ENCODE data around the gene CCM2. TPM values are rescaled to one million over a fixed set of nuclear protein-coding genes. Genes with fewer than 3 reads are reported as not detected.
A peak's percentile ranks its signal among the peaks of the same experiment; 100 is the strongest.

The CCM2 gene
- total RNA-seq, 3 donors from 2014 or later = 32.3 to 45.3 (median 35.4) TPM

GRCh38 chr7:45026013-45026412 lies 26.0 kb downstream of the CCM2 start:
- H3K27ac ChIP-seq = no peak overlapping the region
- H3K4me1 ChIP-seq = no peaks in the 10 kb centered on the region
- H3K27me3 ChIP-seq = no peaks in the 10 kb centered on the region
- peaks cover 0 to 4% of the 10 kb centered on the region in 2 donors for H3K9me3 ChIP-seq
- DNase-seq (ENCODE audit: low spot score in 2 of 2) = no peak
- TF ChIP-seq POLR2AphosphoS5 (IDR thresholded peaks at IDR 0.05) = no peak
- TF ChIP-seq POLR2A (IDR thresholded peaks at IDR 0.05) = no peak
- TF ChIP-seq CTCF (IDR thresholded peaks at IDR 0.05) = no peak
- intact Hi-C loops (cut with DNase I; ENCODE audit: low total_unique reads) = no loop called here
- H3K36me3 ChIP-seq = no peaks in the 10 kb centered on the region
- no peak overlapping the region for H3K4me3 ChIP-seq

GRCh38 chr7:45026984-45027773 lies 27.2 kb downstream of the CCM2 start:
- Histone ChIP-seq H3K4me1 (no peaks in the 10 kb centered on the region), H3K9me3 (peaks cover 0 to 4% of the 10 kb centered on the region in 2 donors), H3K27me3 (no peaks in the 10 kb centered on the region), H3K36me3 (no peaks in the 10 kb centered on the region), H3K4me3 (peak overlapping the region; percentile 17 to 31 (median 27)), H3K27ac (peak overlapping the region; percentile 40 to 52)
- DNase-seq (ENCODE audit: low spot score in 2 of 2) = no peak
- no peak for TF ChIP-seq POLR2A (IDR thresholded peaks at IDR 0.05)
- TF ChIP-seq CTCF (IDR thresholded peaks at IDR 0.05) = no peak
- TF ChIP-seq POLR2AphosphoS5 (IDR thresholded peaks at IDR 0.05) = no peak
- intact Hi-C loops (cut with DNase I; ENCODE audit: low total_unique reads) = no loop called here

GRCh38 chr7:45027774-45028114 lies 27.7 kb downstream of the CCM2 start:
- TF ChIP-seq POLR2A (IDR thresholded peaks at IDR 0.05) (no peak), CTCF (IDR thresholded peaks at IDR 0.05) (no peak), POLR2AphosphoS5 (IDR thresholded peaks at IDR 0.05) (no peak)
- no peaks in the 10 kb centered on the region for H3K36me3 ChIP-seq
- H3K4me1 ChIP-seq = no peaks in the 10 kb centered on the region
- peak overlapping the region; percentile 32 to 40 for H3K27ac ChIP-seq
- no peaks in the 10 kb centered on the region for H3K27me3 ChIP-seq
- intact Hi-C loops (cut with DNase I; ENCODE audit: low total_unique reads) = no loop called here
- H3K4me3 ChIP-seq = peak overlapping the region; percentile 17 to 31 (median 27)
- no peak for DNase-seq (ENCODE audit: low spot score in 2 of 2)
- peaks cover 0 to 4% of the 10 kb centered on the region in 2 donors for H3K9me3 ChIP-seq

- Histone ChIP-seq H3K9me3 (peaks cover 0 to 4% of the 10 kb centered on the region in 2 donors), H3K27ac (peak overlapping the region in 1 of 2 donors; percentile 40), H3K27me3 (no peaks in the 10 kb centered on the region), H3K4me1 (no peaks in the 10 kb centered on the region), H3K36me3 (no peaks in the 10 kb centered on the region), H3K4me3 (peak overlapping the region; percentile 17 to 31 (median 27))
- intact Hi-C loops (cut with DNase I; ENCODE audit: low total_unique reads) = no loop called here
- DNase-seq (ENCODE audit: low spot score in 2 of 2) = no peak
- TF ChIP-seq POLR2A (IDR thresholded peaks at IDR 0.05) (no peak), CTCF (IDR thresholded peaks at IDR 0.05) (no peak), POLR2AphosphoS5 (IDR thresholded peaks at IDR 0.05) (no peak)
Measured at GRCh38 chr7:45028138-45028919, 28.3 kb downstream of the CCM2 start.

GRCh38 chr7:45028920-45029344 lies 28.9 kb downstream of the CCM2 start:
- DNase-seq (ENCODE audit: low spot score in 2 of 2) = no peak
- Histone ChIP-seq H3K36me3 (no peaks in the 10 kb centered on the region), H3K9me3 (peaks cover 0 to 4% of the 10 kb centered on the region in 2 donors), H3K27me3 (no peaks in the 10 kb centered on the region), H3K4me1 (no peaks in the 10 kb centered on the region), H3K27ac (no peak overlapping the region), H3K4me3 (peak overlapping the region in 1 of 3 donors; percentile 31)
- intact Hi-C loops (cut with DNase I; ENCODE audit: low total_unique reads) = no loop called here
- no peak for TF ChIP-seq CTCF (IDR thresholded peaks at IDR 0.05)
- TF ChIP-seq POLR2AphosphoS5 (IDR thresholded peaks at IDR 0.05) = no peak
- TF ChIP-seq POLR2A (IDR thresholded peaks at IDR 0.05) = no peak
